Activated CD8-positive, alpha-beta memory T cell treated with anti-CD3 and anti-CD28 coated beads for 36 hours (primary cell): ENCODE results near the gene SNRPA1. TPM values are rescaled to one million over a fixed set of nuclear protein-coding genes. Genes with fewer than 3 reads are reported as not detected.
"Not testable (repeated sequence)": the region's sequence is repeated elsewhere in the genome, so short reads cannot be mapped to it uniquely, and the experiment has no call there.

Experiments
- CTCF ChIA-PET: fragments of 350-600 bp; sonication (Branson Sonifier 250); formaldehyde crosslinking; loops from one replicate; lab custom pipeline; 2021; ENCODE audit warnings: antibody characterized with exemption; lab: Charles Lee
- POLR2A ChIA-PET: fragments of 350-600 bp; sonication (Branson Sonifier 250); formaldehyde crosslinking; loops from one replicate; lab custom pipeline; 2021; ENCODE audit warnings: antibody characterized with exemption; lab: Charles Lee
- total RNA-seq, 2 experiments: library from RNA; stranded (reverse); gene quantifications; one replicate each; pipeline ENCODE4 v1.2.3, GENCODE V29; 2021

Gene SNRPA1
- 100 to 1,000 TPM; 233 to 237 TPM for total RNA-seq

- CTCF ChIA-PET, result interaction anchor here (1.2 to 2.2 kb wide), 4 partner anchors 11 to 347 kb away, joined by 3 to 9 read pairs (median 4); no protein-coding TSS in a partner anchor
Observed at GRCh38 chr15:101294731-101295606, at the start of gene SNRPA1. SNRPA1 (minus strand) TSS chr15:101295248; CDS start chr15:101295178, 70 bp downstream.

GRCh38 chr15:101342056-101342455 lies 47.0 kb upstream of the SNRPA1 start:
- CTCF ChIA-PET, result no interaction called here
- POLR2A ChIA-PET, result no interaction called here

More at GRCh38 chr15:101294731-101295606, at the start of gene SNRPA1:
- POLR2A ChIA-PET, result interaction anchor here (0.8 to 2.1 kb wide), 6 partner anchors 9 to 351 kb away, joined by 3 to 6 read pairs (median 3); partner anchors contain the start of gene CHSY1

GRCh38 chr15:101338502-101339057 lies 43.5 kb upstream of the SNRPA1 start:
- POLR2A ChIA-PET, result no interaction called here
- CTCF ChIA-PET, result no interaction called here

GRCh38 chr15:101337976-101338375 lies 42.9 kb upstream of the SNRPA1 start:
- POLR2A ChIA-PET, result no interaction called here

GRCh38 chr15:101333907-101334789 lies 39.1 kb upstream of the SNRPA1 start:
- POLR2A ChIA-PET, result not testable (repeated sequence)
- CTCF ChIA-PET, result interaction anchor here (0.6 kb wide), 1 partner anchor 35 kb away, joined by 3 read pairs; no protein-coding TSS in a partner anchor

More at GRCh38 chr15:101337976-101338375, 42.9 kb upstream of the SNRPA1 start:
- CTCF ChIA-PET, result interaction anchor here (0.6 kb wide), 1 partner anchor 199 kb away, joined by 3 read pairs; no protein-coding TSS in a partner anchor

GRCh38 chr15:101332061-101332467 lies 37.0 kb upstream of the SNRPA1 start:
- ChIA-PET POLR2A (no interaction called here), CTCF (interaction anchor here (0.6 to 1.2 kb wide), 2 partner anchors 12 to 154 kb away, joined by 3 to 4 read pairs; no protein-coding TSS in a partner anchor)

GRCh38 chr15:101329867-101330380 lies 34.9 kb upstream of the SNRPA1 start:
- POLR2A ChIA-PET, result no interaction called here
- CTCF ChIA-PET, result no interaction called here

- POLR2A ChIA-PET, result no interaction called here
- CTCF ChIA-PET, result no interaction called here
Observed at GRCh38 chr15:101329309-101329863, 34.3 kb upstream of the SNRPA1 start.

GRCh38 chr15:101328001-101328400 lies 33.0 kb upstream of the SNRPA1 start:
- ChIA-PET CTCF (interaction anchor here (0.6 kb wide), 1 partner anchor 32 kb away, joined by 3 read pairs; no protein-coding TSS in a partner anchor), POLR2A (no interaction called here)

GRCh38 chr15:101327147-101327740 lies 32.2 kb upstream of the SNRPA1 start:
- ChIA-PET POLR2A (no interaction called here), CTCF (no interaction called here)

- CTCF ChIA-PET, result no interaction called here
- POLR2A ChIA-PET, result no interaction called here
Observed at GRCh38 chr15:101326462-101327146, 31.6 kb upstream of the SNRPA1 start.

- CTCF ChIA-PET, result no interaction called here
- POLR2A ChIA-PET, result no interaction called here
Observed at GRCh38 chr15:101326026-101326315, 30.9 kb upstream of the SNRPA1 start.

GRCh38 chr15:101325263-101326025 lies 30.4 kb upstream of the SNRPA1 start:
- ChIA-PET CTCF (no interaction called here), POLR2A (no interaction called here)

GRCh38 chr15:101324524-101325177 lies 29.6 kb upstream of the SNRPA1 start:
- POLR2A ChIA-PET, result no interaction called here

GRCh38 chr15:101323793-101324523 lies 28.9 kb upstream of the SNRPA1 start:
- POLR2A ChIA-PET, result no interaction called here
- CTCF ChIA-PET, result no interaction called here

More at GRCh38 chr15:101324524-101325177, 29.6 kb upstream of the SNRPA1 start:
- CTCF ChIA-PET, result no interaction called here

GRCh38 chr15:101322854-101323477 lies 27.9 kb upstream of the SNRPA1 start:
- CTCF ChIA-PET, result no interaction called here
- POLR2A ChIA-PET, result no interaction called here
